ENCODE results near the gene APLP1. TPM values are rescaled to one million over a fixed set of nuclear protein-coding genes. Genes with fewer than 3 reads are reported as not detected.
"Not testable (repeated sequence)": the region's sequence is repeated elsewhere in the genome, so short reads cannot be mapped to it uniquely, and the experiment has no call there.

The APLP1 gene
- total RNA-seq, 2 donors from 2014 or later = 11.3 to 17.0 TPM

DNA sequence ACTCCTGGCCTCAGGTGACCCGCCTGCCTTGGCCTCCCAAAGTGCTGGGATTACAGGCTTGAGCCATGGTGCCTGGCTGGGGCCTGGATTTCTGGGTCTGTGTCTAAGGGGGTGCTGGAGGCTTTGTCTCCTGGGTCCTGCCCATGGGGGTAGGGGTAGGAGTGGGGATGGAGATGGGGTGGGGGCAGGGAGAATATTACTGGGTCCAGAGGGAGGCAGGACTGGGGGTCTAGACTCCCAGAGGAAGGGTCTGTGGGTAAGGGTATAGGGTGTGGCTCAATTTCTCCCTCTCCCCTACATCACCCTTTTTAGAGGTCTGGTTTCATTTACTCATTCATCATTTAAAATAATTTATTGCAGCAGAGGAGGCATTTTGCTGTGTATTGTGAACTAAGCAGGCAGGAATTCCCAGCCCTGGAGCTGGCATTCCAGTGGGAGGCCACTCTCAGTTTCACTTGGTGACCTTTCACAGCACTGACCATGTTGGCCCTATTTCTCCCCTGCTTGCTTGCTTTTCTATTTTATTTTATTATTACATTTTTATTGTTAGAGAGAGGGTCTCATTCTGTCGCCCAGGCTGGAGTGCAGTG lies 32.8 kb downstream of the APLP1 start:
- DNase-seq (no peak), ATAC-seq (no peak)
- intact Hi-C loops (cut with DNase I) = no loop called here

DNA sequence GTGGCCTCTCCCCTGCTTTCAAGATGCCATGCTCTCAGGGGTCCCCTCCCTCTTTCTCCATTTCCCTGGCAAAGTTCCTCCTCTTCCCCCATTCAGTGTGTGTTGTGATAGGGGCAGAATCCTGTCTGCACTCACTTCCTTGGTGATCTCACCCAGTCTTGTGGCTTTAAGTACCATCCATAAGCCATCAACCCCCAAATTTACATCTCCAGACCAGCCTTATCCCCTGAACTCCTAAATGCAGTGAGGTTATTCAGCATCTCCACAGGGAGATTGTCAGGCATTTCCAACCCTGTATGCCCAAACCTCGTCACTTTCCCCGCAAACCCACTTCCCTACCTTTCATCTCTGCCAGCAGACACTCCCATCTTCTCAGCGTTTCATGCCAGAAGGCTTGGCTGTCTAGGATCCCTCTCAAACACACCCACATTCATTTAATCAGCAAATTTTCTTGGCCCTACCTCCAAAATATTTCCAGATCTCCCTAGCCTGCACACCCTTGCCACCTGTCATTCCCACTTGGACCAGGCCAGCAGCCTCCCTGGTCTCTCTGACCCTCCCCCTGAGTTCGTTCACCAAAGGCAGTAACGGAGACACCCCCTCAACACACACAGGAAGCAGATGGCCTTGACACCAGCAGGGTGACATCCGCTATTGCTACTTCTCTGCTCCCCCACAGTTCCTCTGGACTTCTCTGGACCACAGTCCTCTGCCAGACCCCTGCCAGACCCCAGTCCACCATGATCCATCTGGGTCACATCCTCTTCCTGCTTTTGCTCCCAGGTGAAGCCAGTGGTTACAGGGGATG lies 33.7 kb downstream of the APLP1 start, which contains the start of gene HCST:
TSS of gene HCST (plus strand) at position 676 of the 808 bp plus-strand sequence. CDS start at position 741, 65 bp downstream.
- intact Hi-C loops (cut with DNase I) = no loop called here
- no peak for ATAC-seq
- no peak for DNase-seq

DNA sequence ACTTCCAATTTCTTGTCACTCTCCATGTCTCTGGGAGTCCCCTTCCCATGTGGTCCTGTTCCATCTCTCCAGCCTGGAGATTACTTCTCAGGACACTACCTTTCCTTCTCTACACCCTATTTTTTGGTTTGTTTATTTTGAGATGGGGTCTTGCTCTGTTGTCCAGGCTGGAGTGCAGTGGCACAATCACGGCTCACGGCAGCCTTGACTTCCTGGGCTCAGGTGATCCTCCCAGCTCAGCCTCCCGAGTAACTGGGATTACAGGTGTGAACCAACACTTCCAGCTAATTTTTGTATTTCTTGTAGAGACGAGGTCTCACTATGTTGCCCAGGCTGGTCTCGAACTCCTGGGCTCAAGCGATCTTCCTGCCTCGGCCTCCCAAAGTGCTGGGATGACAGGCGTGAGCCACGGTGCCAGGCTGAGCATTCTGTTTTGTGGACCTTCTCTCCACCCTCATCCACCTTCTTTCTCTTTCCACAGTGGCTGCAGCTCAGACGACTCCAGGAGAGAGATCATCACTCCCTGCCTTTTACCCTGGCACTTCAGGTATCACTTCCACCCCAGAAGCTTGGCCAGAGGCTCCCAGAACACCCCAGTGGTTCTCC lies 34.6 kb downstream of the APLP1 start:
- ATAC-seq (no peak), DNase-seq (no peak)
- intact Hi-C loops (cut with DNase I) = no loop called here

DNA sequence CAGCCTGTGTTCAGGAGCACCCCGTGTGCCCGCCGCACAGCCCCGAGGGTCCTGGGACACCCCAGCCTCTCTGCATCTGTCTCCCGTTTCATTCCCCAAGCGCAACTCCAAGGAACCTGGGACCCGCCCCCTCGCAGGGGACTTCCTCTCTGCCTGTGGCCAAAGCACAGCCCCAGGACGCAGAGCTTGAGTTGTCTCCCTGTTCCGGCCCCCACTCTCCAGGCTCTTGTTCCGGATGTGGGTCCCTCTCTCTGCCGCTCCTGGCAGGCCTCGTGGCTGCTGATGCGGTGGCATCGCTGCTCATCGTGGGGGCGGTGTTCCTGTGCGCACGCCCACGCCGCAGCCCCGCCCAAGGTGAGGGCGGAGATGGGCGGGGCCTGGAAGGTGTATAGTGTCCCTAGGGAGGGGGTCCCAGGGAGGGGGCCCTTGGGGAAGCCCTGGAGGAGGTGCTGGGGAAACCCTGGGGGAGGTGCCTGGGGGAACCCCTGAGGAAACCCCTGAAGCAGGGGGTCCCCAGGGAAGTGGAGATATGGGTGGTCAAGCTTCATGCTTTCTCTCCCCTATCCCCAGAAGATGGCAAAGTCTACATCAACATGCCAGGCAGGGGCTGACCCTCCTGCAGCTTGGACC lies 35.3 kb downstream of the APLP1 start:
- intact Hi-C loops (cut with DNase I) = no loop called here
- DNase-seq (peak; percentile 78), ATAC-seq (peak; percentile 31 to 49)

DNA sequence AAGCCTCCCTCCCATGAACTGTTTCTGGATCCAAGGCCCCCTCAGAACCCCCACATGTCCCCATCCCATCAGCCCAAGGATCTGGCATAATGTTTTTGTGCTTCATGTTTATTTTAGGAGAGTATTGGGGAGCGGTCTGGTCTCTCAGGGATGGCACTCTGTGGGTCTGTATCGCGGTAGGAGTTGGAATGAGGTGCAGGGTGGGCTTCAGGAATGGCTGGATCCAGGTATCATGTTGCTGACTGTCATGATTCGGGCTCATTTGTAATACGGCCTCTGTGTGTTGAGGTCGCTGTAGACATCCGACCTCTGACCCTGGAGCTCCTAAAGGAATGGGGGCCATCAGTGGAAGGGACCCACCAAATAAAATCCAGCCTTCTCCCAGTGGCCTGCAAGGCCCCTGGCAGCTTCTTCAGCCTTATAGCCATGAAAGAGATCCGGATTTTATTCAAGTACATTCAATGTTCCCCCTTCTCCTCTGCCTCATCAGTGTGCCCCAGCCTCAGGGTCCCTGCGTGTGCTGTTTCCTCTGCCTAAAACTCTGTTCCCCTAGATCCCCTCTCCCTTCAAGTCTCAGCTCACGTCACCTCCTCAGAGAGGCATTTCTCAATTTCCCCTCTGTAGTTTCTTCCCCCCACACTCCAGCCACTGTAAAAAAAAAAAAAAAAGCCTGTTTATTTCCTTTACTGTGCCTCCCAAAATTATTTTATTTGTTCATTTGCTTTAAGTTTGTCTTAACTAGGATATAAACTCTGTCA lies 36.1 kb downstream of the APLP1 start:
- no peak for DNase-seq
- ATAC-seq = no peak
- intact Hi-C loops (cut with DNase I) = no loop called here

DNA sequence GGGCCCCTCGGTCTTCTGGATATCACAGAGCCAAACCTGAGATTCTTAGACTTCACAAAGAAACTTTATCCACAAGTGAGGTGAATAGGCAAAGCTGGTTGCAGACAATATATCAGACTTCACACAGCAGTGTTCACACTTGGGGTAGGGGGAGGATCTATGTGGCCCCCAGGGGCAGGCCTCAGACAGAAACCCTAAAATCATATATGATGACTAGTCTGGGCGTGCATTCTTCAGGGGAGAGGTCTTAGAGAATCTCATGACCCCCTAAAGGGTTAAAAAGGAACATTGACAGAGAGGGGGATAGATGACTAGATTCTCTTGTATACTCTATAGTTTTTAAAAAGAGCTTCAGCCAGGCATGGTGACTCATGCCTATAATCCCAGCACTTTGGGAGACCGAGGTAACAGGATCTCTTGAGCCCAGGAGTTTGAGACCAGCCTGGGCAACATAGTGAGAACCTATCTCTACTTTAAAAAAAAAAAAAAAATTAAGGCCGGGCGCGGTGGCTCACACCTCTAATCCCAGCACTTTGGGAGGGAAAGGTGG lies 36.9 kb downstream of the APLP1 start:
- DNase-seq = no peak
- intact Hi-C loops (cut with DNase I) = no loop called here

DNA sequence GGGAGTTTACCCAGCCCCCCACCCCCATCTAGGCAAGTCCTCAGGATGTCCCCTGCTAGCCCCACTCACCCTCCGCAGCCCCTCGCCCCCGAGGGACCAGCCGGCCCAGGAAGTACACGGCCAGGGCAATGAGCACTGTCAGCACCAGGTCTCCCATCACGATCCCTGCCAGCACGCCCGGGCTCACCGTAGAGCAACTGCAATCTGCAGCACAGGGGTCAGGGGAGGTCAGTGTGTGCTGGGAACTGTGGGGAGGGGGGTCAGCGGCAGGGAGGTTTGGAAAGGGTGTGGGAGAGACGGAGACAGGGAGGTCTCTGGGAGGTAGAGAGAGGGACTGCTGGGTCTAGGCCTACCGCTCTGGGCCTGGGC lies 39.0 kb downstream of the APLP1 start:
- intact Hi-C loops (cut with DNase I) = no loop called here
- DNase-seq (no peak), ATAC-seq (no peak)

More for the DNA sequence above, 36.9 kb downstream of the APLP1 start:
- no peak for ATAC-seq

DNA sequence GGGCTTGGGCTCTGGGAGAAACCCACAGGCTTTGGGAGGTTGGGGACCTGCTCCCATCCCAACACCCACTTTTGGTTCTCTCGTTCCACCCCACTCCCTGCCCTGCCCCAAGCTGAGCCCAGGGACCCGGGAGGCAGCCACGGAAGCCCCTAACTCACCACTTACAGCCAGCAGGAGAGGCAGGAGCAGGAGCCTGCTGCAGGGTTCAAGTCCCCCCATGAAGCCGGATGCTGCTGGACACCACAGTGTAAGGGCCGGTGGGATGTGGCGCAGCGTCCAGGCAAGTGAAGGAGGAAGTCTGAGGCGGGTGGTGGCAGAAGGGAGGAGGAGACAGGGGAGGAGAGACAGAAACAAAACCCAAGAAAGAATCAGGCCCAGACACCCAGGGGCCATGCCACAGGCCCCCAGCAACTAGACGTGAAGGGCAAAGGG lies 39.7 kb downstream of the APLP1 start, which contains the start of gene TYROBP:
TSS of gene TYROBP (minus strand) at position 286 of the 432 bp plus-strand sequence. CDS start at position 219, 67 bp downstream.
- intact Hi-C loops (cut with DNase I) = no loop called here
- peak; percentile 21 to 47 for ATAC-seq
- DNase-seq = no peak

DNA sequence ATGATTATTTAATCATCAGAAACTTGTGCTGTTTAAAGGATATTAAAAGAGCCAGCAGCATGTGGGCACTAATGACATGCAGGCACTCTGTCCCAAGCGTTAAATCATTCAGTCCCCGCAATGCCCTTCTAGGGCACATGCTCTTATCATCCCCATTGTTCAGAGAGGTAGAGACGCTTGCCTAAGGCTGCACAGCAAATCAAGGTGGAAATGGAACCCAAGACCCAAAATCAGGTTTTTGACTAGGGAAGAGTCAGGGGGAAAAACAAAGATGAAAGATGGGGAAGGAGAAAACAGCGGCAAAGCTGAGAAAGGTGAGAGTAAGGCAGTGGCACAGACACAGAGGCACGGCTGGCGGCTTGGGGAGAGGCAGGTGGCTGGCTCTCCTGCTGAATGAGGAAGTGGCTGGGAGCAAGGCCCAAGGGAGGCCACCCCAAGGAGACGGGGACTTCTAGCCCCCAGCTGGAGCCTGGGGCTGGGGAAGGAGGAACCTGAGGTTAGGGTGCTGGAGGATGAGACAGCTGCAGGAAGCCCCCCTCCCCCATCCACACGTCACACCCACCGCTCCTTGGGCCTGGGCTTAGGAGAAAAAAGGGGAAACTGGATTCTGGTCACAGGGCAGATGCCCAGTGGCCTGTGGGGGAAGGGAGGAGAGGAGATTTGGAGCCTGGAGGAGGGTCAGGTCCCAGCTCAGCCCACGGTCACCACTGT lies 40.8 kb downstream of the APLP1 start:
- intact Hi-C loops (cut with DNase I) = no loop called here
- DNase-seq (peak; percentile 77), ATAC-seq (peak; percentile 78 to 88)

DNA sequence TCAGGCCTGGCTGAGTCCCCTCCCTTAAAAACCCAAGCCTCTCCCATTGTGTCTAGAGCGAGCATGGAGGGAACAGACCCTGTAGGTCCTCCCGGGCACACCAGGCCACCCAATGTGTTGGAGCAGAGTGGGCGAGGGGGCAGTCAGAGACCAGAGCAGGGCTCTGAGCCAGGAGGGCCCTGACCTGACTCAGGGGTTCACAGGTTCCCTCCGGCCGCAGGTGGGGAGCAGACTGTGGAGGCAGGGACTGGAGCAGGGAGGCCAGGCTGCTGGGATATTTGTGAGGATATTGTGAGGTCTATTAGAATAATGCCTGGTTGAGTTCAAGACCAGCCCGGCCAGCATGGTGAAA lies 41.3 kb downstream of the APLP1 start:
- no peak for ATAC-seq

DNA sequence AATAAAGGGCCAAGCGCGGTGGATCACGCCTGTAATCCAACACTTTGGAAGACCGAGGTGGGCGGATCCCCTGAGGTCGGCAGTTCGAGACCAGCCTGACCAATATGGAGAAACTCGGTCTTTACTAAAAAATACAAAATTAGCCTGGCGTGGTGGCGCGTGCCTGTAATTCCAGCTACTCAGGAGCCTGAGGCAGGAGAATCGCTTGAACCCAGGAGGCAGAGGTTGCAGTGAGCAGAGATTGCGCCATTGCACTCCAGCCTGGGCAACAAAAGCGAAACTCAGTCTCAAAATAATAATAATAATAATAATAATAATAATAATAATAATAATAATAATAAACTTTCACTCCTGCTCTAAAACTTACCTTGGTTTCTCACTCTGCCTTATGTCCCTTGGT lies 42.0 kb downstream of the APLP1 start:
- intact Hi-C loops (cut with DNase I); DNase-seq; ATAC-seq: not testable (repeated sequence)

More for the DNA sequence above, 41.3 kb downstream of the APLP1 start:
- DNase-seq = no peak
- intact Hi-C loops (cut with DNase I) = no loop called here

DNA sequence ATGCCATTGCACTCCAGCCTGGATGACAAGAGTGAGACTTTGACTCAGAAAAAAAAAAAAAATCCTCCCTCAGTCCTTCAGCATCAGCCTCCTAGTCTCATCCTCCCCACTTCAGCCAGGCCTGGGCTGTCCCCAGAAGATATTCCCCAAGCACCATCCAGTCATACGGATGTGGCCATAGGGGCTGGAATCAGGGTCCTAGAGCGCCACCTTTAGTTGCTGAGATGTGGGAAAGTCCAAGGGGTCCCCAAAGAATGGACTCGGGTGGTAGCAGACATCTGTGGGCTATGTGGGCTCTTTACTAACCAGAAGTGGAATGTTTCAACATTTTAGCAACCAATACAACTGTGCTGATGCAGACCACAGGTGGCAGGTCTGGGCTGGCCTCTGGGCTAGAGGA lies 42.8 kb downstream of the APLP1 start:
- DNase-seq (no peak), ATAC-seq (no peak)
- intact Hi-C loops (cut with DNase I) = no loop called here

DNA sequence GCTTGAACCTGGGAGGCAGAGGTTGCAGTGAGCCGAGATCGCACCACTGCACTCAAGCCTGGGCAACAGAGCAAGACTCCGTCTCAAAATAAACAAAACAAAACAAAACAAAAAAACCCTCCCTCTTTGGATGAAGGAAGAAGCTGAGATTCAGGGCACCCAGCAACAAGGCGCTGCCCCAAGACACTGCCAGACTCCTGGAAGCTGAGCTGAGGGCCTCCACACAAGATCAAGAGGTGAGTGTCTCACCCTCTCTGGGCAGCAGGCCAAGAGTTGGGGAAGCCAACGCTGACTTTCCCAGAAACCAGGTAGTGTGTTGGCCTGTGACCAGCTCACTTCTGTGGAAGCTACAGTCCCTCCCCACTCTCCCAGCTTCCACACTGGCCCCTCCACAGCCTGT lies 43.4 kb downstream of the APLP1 start:
- ATAC-seq (no peak), DNase-seq (no peak)
- intact Hi-C loops (cut with DNase I) = no loop called here

DNA sequence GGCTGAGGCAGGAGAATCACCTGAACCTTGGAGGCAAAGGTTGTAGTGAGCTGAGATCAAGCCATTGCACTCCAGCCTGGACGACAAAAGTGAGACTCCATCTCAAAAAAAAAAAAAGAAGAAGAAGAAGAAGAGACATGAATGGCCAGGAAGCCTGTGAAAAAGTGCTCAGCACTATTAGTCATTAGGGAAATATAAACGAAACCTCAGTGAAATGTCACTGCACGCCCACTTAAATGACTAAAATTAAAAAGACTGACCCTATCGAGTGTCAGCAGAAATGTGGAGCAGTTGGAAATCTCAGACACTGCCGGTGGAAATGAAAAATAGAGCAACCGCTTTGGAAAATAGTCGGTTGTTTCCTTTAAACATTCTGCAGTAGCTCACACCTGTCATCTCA lies 45.2 kb downstream of the APLP1 start:
- intact Hi-C loops (cut with DNase I) = no loop called here
- DNase-seq (no peak), ATAC-seq (no peak)

DNA sequence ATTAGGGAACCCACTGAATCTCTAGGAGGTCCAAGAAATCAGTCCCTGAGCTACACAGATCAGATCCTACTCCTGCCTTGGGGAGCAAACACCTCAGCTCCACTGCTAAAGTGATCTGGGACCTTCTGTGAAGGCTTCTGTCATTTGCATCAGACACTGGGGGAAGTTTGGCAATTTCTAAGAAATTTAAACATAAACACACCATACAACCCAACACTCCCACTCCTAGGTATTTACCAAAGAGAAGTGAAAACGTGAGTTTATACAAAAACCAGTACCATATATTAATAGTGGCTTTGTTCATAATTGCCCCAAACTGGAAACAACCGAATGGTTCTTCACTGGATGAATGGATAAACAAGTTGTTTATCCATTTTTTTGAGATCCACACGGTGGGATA lies 47.1 kb downstream of the APLP1 start:
- intact Hi-C loops (cut with DNase I) = no loop called here
- DNase-seq (no peak), ATAC-seq (no peak)

DNA sequence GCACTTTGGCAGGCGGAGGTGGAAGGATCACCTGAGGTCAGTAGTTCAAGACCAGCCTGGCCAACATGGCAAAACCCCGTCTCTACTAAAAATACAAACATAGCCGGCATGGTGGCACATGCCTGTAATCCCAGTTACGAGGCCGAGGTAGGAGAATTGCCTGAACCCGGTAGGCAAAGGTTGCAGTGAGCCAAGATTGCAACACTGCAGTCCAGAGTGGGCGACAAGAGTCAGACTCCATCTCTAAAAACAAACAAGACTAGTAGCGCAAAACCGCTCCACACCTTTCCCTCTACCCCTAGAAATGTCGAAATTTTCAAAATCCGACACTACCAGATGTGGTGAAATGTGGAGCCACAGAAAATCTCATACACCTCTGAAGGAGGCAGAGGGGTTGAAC lies 50.9 kb downstream of the APLP1 start:
- intact Hi-C loops (cut with DNase I) = no loop called here
- ATAC-seq = no peak
- no peak for DNase-seq

DNA sequence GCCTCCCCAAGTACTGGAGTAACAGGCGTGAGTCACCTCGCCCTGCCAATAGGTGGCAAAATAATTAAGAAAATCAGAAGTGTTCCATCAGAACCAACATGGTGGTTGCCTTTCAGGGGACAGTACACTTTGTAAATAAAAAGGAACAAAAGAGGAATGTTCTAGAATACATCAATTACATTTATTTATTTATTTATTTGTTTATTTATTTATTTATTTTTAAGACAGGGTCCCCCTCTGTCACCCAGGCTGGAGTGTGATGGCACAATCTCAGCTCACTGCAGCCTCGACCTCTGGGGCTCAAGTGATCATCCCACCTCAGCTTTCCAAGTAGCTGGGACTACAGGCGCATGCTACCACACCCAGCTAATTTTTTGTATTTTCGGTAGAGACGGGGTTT lies 52.6 kb downstream of the APLP1 start:
- ATAC-seq (no peak), DNase-seq (no peak)
- intact Hi-C loops (cut with DNase I) = no loop called here

DNA sequence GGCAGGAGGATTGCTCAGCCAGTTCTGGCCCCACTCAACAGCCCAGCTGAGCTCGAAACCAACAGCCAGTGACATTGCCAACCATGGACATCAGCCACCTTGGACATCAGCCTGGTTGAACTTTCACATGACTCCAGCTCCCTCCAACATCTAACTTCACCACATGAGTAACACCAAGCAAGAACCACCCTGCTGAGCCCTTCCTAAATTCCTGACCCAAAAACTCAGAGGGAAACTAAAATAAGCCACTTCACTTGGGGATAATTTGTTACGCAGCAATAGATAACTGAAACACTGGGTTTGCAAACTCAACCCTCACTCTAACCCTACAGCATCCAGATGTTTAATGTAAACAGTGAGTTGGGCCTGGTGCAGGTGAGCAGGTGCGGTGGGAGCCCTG lies 57.1 kb downstream of the APLP1 start:
- no peak for ATAC-seq
- intact Hi-C loops (cut with DNase I) = loop anchor here in 1 of 2 donors (5.0 kb wide), 1 partner anchor 43 kb away; no protein-coding TSS in a partner anchor
- no peak for DNase-seq

Measured in left cardiac atrium (tissue), 4 donors.